Nephron (organoid): ENCODE data around the gene CAMTA1.
A peak's percentile ranks its signal among the peaks of the same experiment; 100 is the strongest.

Experiments
- H3K27ac Mint-ChIP-seq, 3 experiments: 2 replicates each; pipeline ENCODE4 v1.8.0; 2020; ENCODE audit warnings: mixed read lengths in 3 of 3, mild to moderate bottlenecking in 2 of 3, moderate library complexity in 1 of 3
- H3K27me3 Mint-ChIP-seq: 2 replicates; pipeline ENCODE4 v1.8.0; 2021; ENCODE audit warnings: low read depth, mild to moderate bottlenecking, moderate library complexity, mixed read lengths
- H3K36me3 Mint-ChIP-seq: 2 replicates; pipeline ENCODE4 v1.8.0; 2020; ENCODE audit warnings: low read depth, mixed read lengths
- H3K4me1 Mint-ChIP-seq: 2 replicates; pipeline ENCODE4 v1.8.0; 2020; ENCODE audit warnings: mixed read lengths
- H3K4me3 Mint-ChIP-seq, 3 experiments: 2 replicates each; pipeline ENCODE4 v1.8.0; 2020; ENCODE audit warnings: mild to moderate bottlenecking in 3 of 3, mixed read lengths in 3 of 3, moderate library complexity in 2 of 3
- H3K9me3 Mint-ChIP-seq: 2 replicates; pipeline ENCODE4 v1.8.0; 2020; ENCODE audit warnings: mixed read lengths
- CTCF ChIP-seq, 3 experiments: fragments of 200-600 bp; sonication (generic); IDR thresholded peaks; one replicate each; pipeline ENCODE4 v1.5.0; 2021; ENCODE audit warnings: antibody characterized with exemption in 3 of 3; ENCODE audit not compliant: unreplicated experiment in 3 of 3

Gene CAMTA1

GRCh38 chr1:7678491-7679158, 893.4 kb downstream of the CAMTA1 start:
- no peak for TF ChIP-seq CTCF (IDR thresholded peaks at IDR 0.05; ENCODE audit: unreplicated experiment in 3 of 3)
- H3K4me3 Mint-ChIP-seq, result peak overlapping the region; percentile 68 to 81 (median 68)
- no peaks in the 10 kb centered on the region for H3K4me1 Mint-ChIP-seq
- peak overlapping the region in 1 of 3 experiments; percentile 49 for H3K27ac Mint-ChIP-seq
- peaks cover 5% of the 10 kb centered on the region for H3K27me3 Mint-ChIP-seq
- H3K36me3 Mint-ChIP-seq, result no peaks in the 10 kb centered on the region
- H3K9me3 Mint-ChIP-seq, result no peaks in the 10 kb centered on the region

DNA sequence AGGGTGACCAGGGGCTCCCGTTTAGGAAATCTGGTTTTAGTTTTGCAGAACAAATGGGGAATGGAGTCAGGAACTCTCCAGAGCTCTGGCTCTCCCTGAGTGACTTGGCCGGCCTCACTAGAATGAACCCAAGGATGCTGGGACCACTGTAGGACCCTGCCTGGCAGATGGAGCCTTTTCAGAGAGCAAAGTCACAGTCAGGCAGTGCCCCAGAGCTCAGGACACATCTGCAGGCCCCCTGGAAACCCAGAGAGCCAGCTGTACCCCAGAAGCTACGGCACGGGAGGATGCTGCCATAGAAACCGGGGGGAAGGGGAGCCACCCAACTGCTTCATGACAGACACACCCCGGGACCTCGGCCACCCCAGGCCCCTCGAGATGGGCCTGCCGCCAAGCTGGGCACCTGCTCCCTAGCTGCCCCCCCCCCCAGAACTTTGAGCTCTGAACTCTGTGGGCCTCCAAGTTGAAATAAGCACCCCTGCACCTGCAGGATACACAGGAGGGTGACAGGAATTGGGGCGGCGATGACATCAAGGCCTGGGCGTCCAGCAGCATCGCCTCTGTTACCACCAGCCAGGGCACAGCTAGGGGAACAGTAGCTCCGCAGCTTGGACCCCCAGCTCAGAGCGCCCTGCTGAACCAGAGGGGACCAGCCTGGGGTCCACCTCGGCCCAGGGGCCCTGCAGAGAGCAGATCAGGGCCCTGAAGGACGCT, 894.1 kb downstream of the CAMTA1 start:
- peak overlapping the region; percentile 68 to 86 (median 76) for H3K27ac Mint-ChIP-seq
- no peak for TF ChIP-seq CTCF (IDR thresholded peaks at IDR 0.05; ENCODE audit: unreplicated experiment in 3 of 3)

DNA sequence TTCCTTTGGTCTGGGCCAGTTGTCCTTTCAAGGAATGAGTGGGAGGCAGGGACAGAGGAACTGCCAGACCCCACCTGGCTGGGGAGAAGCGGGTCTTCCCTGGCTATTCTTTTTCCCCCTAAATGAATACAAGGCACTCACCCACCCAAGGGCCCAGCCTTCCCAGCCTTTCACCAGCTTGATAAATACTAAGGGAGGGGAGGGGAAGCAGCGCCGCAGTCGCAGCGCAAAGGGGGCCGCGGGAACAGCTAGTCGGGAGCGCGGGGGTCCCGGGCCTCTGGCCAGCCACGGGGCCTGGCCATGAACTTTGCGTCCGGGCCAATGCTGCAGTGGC, 894.6 kb downstream of the CAMTA1 start:
- Mint-ChIP-seq H3K27me3 (no peaks in the 10 kb centered on the region), H3K36me3 (no peaks in the 10 kb centered on the region), H3K9me3 (no peaks in the 10 kb centered on the region), H3K4me1 (no peaks in the 10 kb centered on the region), H3K27ac (peak overlapping the region; percentile 68 to 86 (median 76)), H3K4me3 (peak overlapping the region; percentile 75 to 85 (median 81))
- no peak for TF ChIP-seq CTCF (IDR thresholded peaks at IDR 0.05; ENCODE audit: unreplicated experiment in 3 of 3)

More for the DNA sequence above, 894.1 kb downstream of the CAMTA1 start:
- H3K4me3 Mint-ChIP-seq, result peak overlapping the region; percentile 75 to 85 (median 81)
- no peaks in the 10 kb centered on the region for H3K36me3 Mint-ChIP-seq
- no peaks in the 10 kb centered on the region for H3K9me3 Mint-ChIP-seq
- H3K4me1 Mint-ChIP-seq, result no peaks in the 10 kb centered on the region
- peaks cover under 1% of the 10 kb centered on the region for H3K27me3 Mint-ChIP-seq

DNA sequence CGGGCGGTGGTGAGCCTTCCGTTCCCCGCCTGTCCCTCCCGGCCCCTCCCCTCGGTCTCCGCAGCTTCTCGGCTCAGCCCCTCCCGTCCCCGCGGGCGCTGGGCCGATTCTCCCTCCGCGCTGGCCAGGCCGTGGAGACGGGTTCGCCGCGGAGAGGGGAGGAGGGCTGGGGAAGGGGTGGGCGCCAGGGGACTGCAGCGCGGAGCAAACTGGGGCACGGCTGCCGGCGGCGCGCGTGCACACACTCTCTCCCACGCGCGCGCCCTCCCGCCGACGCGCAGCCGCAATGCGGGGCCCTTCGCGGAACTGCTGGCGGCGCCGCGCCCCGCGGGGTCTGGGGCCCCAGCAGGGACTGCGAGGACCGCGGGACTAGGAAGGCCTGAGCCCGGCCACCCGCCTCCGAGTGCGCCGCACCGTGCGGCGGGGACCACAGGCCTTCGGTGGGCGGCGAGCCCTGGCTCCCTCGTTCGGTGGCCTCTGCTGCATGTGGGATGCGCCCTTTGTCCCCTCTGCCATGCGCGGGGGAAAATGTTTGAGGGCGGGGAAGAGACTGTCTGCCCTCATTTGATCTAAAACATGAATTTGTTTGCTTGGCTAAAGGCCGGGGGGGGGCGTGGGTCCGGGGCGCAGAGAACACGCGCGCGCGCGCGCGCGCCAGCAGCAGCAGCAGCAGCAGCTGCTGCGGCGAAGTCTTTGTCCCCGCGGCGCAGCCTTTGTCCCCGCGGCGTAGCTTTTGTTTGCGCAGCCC, 895.1 kb downstream of the CAMTA1 start:
- no peaks in the 10 kb centered on the region for H3K36me3 Mint-ChIP-seq
- no peak for TF ChIP-seq CTCF (IDR thresholded peaks at IDR 0.05; ENCODE audit: unreplicated experiment in 3 of 3)
- H3K4me1 Mint-ChIP-seq, result no peaks in the 10 kb centered on the region
- H3K9me3 Mint-ChIP-seq, result no peaks in the 10 kb centered on the region
- H3K27me3 Mint-ChIP-seq, result no peaks in the 10 kb centered on the region
- peak overlapping the region; percentile 68 to 87 (median 86) for H3K27ac Mint-ChIP-seq
- H3K4me3 Mint-ChIP-seq, result peak overlapping the region; percentile 81 to 85 (median 84)

DNA sequence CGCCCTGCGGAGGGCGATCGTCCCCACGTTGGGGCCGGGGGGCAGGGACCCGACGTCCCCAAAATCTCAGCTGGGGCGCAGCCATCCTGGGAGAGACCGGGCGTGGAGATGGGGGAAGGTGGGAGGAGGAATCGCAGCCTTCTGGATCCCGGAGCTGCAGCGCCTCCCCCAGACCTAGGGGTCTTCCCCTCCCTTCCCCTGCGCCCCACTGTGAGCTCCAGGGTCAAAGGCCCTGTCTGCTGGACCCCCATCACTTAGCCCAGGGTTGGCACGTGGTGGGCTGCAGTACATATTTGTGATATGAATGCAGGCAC, 895.7 kb downstream of the CAMTA1 start:
- no peaks in the 10 kb centered on the region for H3K36me3 Mint-ChIP-seq
- H3K4me1 Mint-ChIP-seq, result no peaks in the 10 kb centered on the region
- H3K4me3 Mint-ChIP-seq, result peak overlapping the region; percentile 81 to 85 (median 84)
- peak in 1 of 3 experiments; percentile 10 for TF ChIP-seq CTCF (IDR thresholded peaks at IDR 0.05; ENCODE audit: unreplicated experiment in 3 of 3)
- no peaks in the 10 kb centered on the region for H3K9me3 Mint-ChIP-seq
- H3K27ac Mint-ChIP-seq, result peak overlapping the region; percentile 68 to 87 (median 86)
- peaks cover 4% of the 10 kb centered on the region for H3K27me3 Mint-ChIP-seq
